Measurements from ENCODE around the gene NRXN3. TPM values are rescaled to one million over a fixed set of nuclear protein-coding genes. Genes with fewer than 3 reads are reported as not detected.

NRXN3 gene
- total and polyA plus RNA-seq, 4 donors: 0.07 to 1.2 (median 0.23) TPM

- DNase-seq (ENCODE audit: low spot score): no peak
- Histone ChIP-seq H3K9me3 (ENCODE audit: control insufficient read depth in 4 of 4, low read length in 3 of 4) (no peaks in the 10 kb centered on the region), H3K4me1 (ENCODE audit: control insufficient read depth in 4 of 4, insufficient read depth in 4 of 4, low read length in 3 of 4) (no peaks in the 10 kb centered on the region), H3K27ac (ENCODE audit: low read depth in 1 of 2, low read length in 2 of 2) (no peak overlapping the region), H3K36me3 (ENCODE audit: control insufficient read depth in 4 of 4, insufficient read depth in 3 of 4, low read depth in 1 of 4, low read length in 3 of 4) (no peaks in the 10 kb centered on the region), H3K27me3 (ENCODE audit: control insufficient read depth in 4 of 4, insufficient read depth in 4 of 4, low read length in 3 of 4) (no peaks in the 10 kb centered on the region), H3K9ac (ENCODE audit: low read depth in 1 of 2, low read length in 2 of 2) (no peak overlapping the region), H3K4me3 (ENCODE audit: low read depth in 1 of 3, low read length in 3 of 3) (no peak overlapping the region)
- 41% methylated on average over 15 of the region's 15 CpGs for WGBS
- TF ChIP-seq REST (IDR thresholded peaks at IDR 0.05) (peak; percentile 98), JUND (IDR thresholded peaks at IDR 0.05) (no peak)
Observed at GRCh38 chr14:78157494-78158437, 12.4 kb upstream of the NRXN3 start.

- H3K36me3 ChIP-seq (ENCODE audit: control insufficient read depth in 4 of 4, insufficient read depth in 3 of 4, low read depth in 1 of 4, low read length in 3 of 4): no peaks in the 10 kb centered on the region
- no peak overlapping the region for H3K9ac ChIP-seq (ENCODE audit: low read depth in 1 of 2, low read length in 2 of 2)
- H3K27ac ChIP-seq (ENCODE audit: low read depth in 1 of 2, low read length in 2 of 2): no peak overlapping the region
- no peak for DNase-seq (ENCODE audit: low spot score)
- no peaks in the 10 kb centered on the region for H3K9me3 ChIP-seq (ENCODE audit: control insufficient read depth in 4 of 4, low read length in 3 of 4)
- H3K27me3 ChIP-seq (ENCODE audit: control insufficient read depth in 4 of 4, insufficient read depth in 4 of 4, low read length in 3 of 4): no peaks in the 10 kb centered on the region
- TF ChIP-seq MAX (IDR thresholded peaks at IDR 0.05): no peak
- H3K4me3 ChIP-seq (ENCODE audit: low read depth in 1 of 3, low read length in 3 of 3): no peak overlapping the region
- WGBS: 64% methylated on average over 5 of the region's 5 CpGs
- H3K4me1 ChIP-seq (ENCODE audit: control insufficient read depth in 4 of 4, insufficient read depth in 4 of 4, low read length in 3 of 4): no peaks in the 10 kb centered on the region
Observed at GRCh38 chr14:78162202-78162601, 8.0 kb upstream of the NRXN3 start.

GRCh38 chr14:78164226-78164853 lies 5.8 kb upstream of the NRXN3 start:
- 6% methylated on average over 8 of the region's 8 CpGs for WGBS
- Histone ChIP-seq H3K9me3 (ENCODE audit: control insufficient read depth in 4 of 4, low read length in 3 of 4) (no peaks in the 10 kb centered on the region), H3K36me3 (ENCODE audit: control insufficient read depth in 4 of 4, insufficient read depth in 3 of 4, low read depth in 1 of 4, low read length in 3 of 4) (no peaks in the 10 kb centered on the region), H3K27me3 (ENCODE audit: control insufficient read depth in 4 of 4, insufficient read depth in 4 of 4, low read length in 3 of 4) (no peaks in the 10 kb centered on the region), H3K4me1 (ENCODE audit: control insufficient read depth in 4 of 4, insufficient read depth in 4 of 4, low read length in 3 of 4) (no peaks in the 10 kb centered on the region), H3K9ac (ENCODE audit: low read depth in 1 of 2, low read length in 2 of 2) (no peak overlapping the region), H3K4me3 (ENCODE audit: low read depth in 1 of 3, low read length in 3 of 3) (no peak overlapping the region), H3K27ac (ENCODE audit: low read depth in 1 of 2, low read length in 2 of 2) (no peak overlapping the region)
- TF ChIP-seq EGR1 (IDR thresholded peaks at IDR 0.05; ENCODE audit: low read depth in 2 of 2) (no peak), RAD21 (IDR thresholded peaks at IDR 0.05) (peak; percentile 9 to 56), CTCF (IDR thresholded peaks at IDR 0.05; ENCODE audit: low read depth, low read length, missing input control) (peak; percentile 23), YY1 (IDR thresholded peaks at IDR 0.05) (no peak)
- peak; percentile 38 for DNase-seq (ENCODE audit: low spot score)
